Anterior cingulate cortex (tissue), 58 donors: ENCODE measurements around the gene CMC4.

ENCODE experiments used
- DNase-seq, 58 donors: peaks; one replicate each; lab custom pipeline; 2025; lab: John Stamatoyannopoulos, UW

CMC4 gene

GRCh38 chrX:155070975-155071693 lies at the start of gene CMC4, which contains the start of the genes BRCC3 and MTCP1:
Gene CMC4, minus strand, starts transcription at chrX:155071136. Its CDS starts 7,113 bp downstream, at chrX:155064023.
Gene BRCC3, plus strand, starts transcription at chrX:155071508. Its CDS starts 20 bp downstream, at chrX:155071528.
Gene MTCP1, minus strand, starts transcription at chrX:155071136. Its CDS starts 5,126 bp downstream, at chrX:155066010.
- DNase-seq = peak in 57 of 58 donors; percentile 6 to 82 (median 70)

GRCh38 chrX:155115174-155115819 lies 44.4 kb upstream of the CMC4 start:
- no peak for DNase-seq

- DNase-seq = no peak
Measured at GRCh38 chrX:155113097-155113496, 42.2 kb upstream of the CMC4 start.

- DNase-seq = no peak
Measured at GRCh38 chrX:155112171-155112570, 41.2 kb upstream of the CMC4 start.

GRCh38 chrX:155108427-155108826 lies 37.5 kb upstream of the CMC4 start:
- DNase-seq = no peak

- DNase-seq = no peak
Measured at GRCh38 chrX:155105919-155106318, 35.0 kb upstream of the CMC4 start.

GRCh38 chrX:155094468-155095061 lies 23.6 kb upstream of the CMC4 start:
- no peak for DNase-seq

GRCh38 chrX:155086961-155087735 lies 16.2 kb upstream of the CMC4 start:
- no peak for DNase-seq

GRCh38 chrX:155086202-155086840 lies 15.4 kb upstream of the CMC4 start:
- peak in 1 of 58 donors; percentile 1 for DNase-seq

GRCh38 chrX:155071694-155072280 lies 851 bp upstream of the CMC4 start:
- peak in 8 of 58 donors; percentile 13 to 45 (median 27) for DNase-seq

GRCh38 chrX:155070663-155070974 lies 317 bp downstream of the CMC4 start:
- peak in 4 of 58 donors; percentile 2 to 40 (median 30) for DNase-seq

GRCh38 chrX:155070038-155070437 lies 898 bp downstream of the CMC4 start:
- no peak for DNase-seq

- no peak for DNase-seq
Measured at GRCh38 chrX:155069414-155069813, 1.5 kb downstream of the CMC4 start.

- no peak for DNase-seq
Measured at GRCh38 chrX:155068165-155068564, 2.8 kb downstream of the CMC4 start.

GRCh38 chrX:155065035-155065734 lies 5.8 kb downstream of the CMC4 start:
- DNase-seq = no peak

- no peak for DNase-seq
Measured at GRCh38 chrX:155061760-155062159, 9.2 kb downstream of the CMC4 start.

- peak in 49 of 58 donors; percentile 0 to 44 (median 13) for DNase-seq
Measured at GRCh38 chrX:155056877-155057792, 13.8 kb downstream of the CMC4 start.

GRCh38 chrX:155056471-155056870 lies 14.5 kb downstream of the CMC4 start:
- no peak for DNase-seq
